ENCODE data around the gene LRP1. TPM values are rescaled to one million over a fixed set of nuclear protein-coding genes. Genes with fewer than 3 reads are reported as not detected.
"Not testable (repeated sequence)": the region's sequence is repeated elsewhere in the genome, so short reads cannot be mapped to it uniquely, and the experiment has no call there.

LRP1 gene
- polyA plus RNA-seq, 4 donors: 65.3 to 234 (median 81.0) TPM

- peak in 1 of 4 donors; percentile 48 for DNase-seq (ENCODE audit: low read depth in 4 of 4, low spot score in 3 of 4)
Measured at GRCh38 chr12:57110104-57111030, 17.9 kb upstream of the LRP1 start.

- DNase-seq (ENCODE audit: low read depth in 4 of 4, low spot score in 3 of 4): peak in 2 of 4 donors; percentile 65 to 66
Measured at GRCh38 chr12:57111031-57111734, 17.1 kb upstream of the LRP1 start, which contains the start of gene STAT6. Gene STAT6 (minus strand): TSS chr12:57111362. CDS start chr12:57108278, 3,084 bp downstream.

GRCh38 chr12:57112492-57113294, 15.6 kb upstream of the LRP1 start:
- no peak for DNase-seq (ENCODE audit: low read depth in 4 of 4, low spot score in 3 of 4)

DNA sequence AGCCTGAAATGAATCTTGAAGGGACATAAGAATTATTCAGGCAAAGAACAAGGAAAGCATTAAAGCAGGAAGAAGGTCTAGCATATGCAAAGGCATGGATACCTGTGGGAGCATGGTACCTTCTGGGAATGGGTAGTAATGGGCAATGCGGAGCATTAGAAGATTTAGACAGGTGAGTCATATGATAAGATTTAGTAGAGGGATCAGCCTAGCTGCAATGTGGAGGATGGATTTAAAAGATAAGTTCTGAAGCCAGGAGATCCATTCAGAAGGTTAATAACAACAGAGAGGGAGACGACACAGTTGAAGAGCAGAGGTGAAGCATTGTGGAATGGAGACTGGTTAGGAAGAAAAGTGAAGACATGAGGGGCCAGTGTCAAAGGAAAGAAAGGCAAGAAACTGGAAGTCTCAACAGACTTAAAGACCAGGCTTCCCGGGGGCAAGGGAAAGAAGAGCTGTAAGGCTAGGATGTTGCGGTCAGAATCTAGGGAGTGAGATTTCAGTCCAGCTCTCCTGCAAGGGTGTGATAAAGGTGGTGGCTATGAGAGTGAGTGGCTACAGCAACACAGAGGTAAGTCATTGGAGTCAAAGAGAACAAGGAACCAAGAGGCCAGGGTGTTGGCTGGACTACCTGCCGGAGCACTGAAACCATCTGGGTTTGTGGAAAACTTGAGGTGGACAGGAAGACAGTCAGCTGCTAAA, 11.6 kb upstream of the LRP1 start:
- DNase-seq (ENCODE audit: low read depth in 4 of 4, low spot score in 3 of 4): no peak

DNA sequence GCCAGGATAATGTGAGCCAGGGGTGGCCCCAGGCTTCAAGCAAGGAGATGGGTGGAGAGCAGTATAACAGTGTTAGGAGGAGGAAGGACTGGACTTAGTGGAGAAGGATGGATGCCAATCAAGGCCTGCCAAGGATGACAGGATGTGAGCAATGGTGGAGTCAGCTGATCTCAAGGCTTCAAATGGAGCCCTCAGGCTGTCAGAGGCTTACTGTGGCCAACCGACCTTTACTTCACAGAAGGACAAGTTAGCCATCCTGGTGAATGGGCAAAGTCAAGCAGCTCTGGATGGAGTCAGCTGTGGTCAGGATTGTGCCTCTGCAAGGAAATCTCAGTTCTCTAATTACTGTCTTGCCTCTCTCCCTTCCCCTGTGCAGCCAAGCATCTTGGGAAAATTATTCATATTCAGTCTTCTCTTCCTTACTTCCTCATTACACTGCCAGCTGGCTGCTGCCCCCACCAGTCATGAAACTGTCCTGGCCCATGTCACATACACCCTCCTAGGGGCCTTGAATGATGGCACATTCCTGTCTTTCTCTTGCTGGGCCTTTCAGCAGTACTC, 9.5 kb upstream of the LRP1 start:
- no peak for DNase-seq (ENCODE audit: low read depth in 4 of 4, low spot score in 3 of 4)

GRCh38 chr12:57119294-57120085, 8.8 kb upstream of the LRP1 start:
- DNase-seq (ENCODE audit: low read depth in 4 of 4, low spot score in 3 of 4): no peak

DNA sequence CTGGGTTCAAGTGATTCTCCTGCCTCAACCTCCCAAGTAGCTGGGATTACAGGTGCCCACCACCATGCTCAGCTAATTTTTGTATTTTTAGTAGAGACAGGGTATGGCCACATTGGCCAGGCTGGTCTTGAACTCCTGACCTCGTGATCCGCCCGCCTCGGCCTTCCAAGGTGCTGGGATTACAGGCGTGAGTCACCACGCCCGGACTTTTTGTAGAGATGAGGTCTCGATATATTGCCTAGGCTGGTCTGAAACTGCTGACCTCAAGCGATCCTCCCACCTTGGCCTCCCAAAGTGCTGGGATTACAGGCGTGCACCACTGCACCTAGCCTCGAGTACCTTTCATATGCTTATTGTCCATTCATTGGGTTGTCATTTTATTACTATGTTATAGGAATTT, 7.6 kb upstream of the LRP1 start:
- not testable (repeated sequence) for DNase-seq (ENCODE audit: low read depth in 4 of 4, low spot score in 3 of 4)

GRCh38 chr12:57123813-57124212, 4.5 kb upstream of the LRP1 start:
- no peak for DNase-seq (ENCODE audit: low read depth in 4 of 4, low spot score in 3 of 4)

- no peak for DNase-seq (ENCODE audit: low read depth in 4 of 4, low spot score in 3 of 4)
Measured at GRCh38 chr12:57124261-57124877, 3.9 kb upstream of the LRP1 start.

- no peak for DNase-seq (ENCODE audit: low read depth in 4 of 4, low spot score in 3 of 4)
Measured at GRCh38 chr12:57126061-57126460, 2.2 kb upstream of the LRP1 start.

DNA sequence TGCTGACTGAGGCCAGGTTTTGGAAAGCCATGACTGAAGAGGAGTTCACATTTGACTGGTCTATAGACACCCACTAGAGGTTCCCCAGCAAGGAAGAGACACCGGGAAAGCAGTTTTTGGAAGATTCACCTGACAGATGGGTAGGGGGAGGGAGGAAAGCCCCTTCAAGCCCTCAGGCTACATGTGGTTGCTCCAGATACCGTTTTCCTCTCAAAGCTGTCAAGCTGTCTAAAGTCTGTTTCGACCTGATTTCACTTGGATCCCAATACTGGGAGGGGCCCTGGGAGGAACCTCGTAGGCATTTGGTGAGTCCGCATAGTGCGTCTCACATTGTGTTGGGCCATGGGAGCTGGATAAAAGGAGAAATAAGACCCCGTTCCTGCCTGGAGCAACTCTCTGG, 1.7 kb upstream of the LRP1 start:
- DNase-seq (ENCODE audit: low read depth in 4 of 4, low spot score in 3 of 4): no peak

GRCh38 chr12:57127101-57127725, 1.1 kb upstream of the LRP1 start:
- DNase-seq (ENCODE audit: low read depth in 4 of 4, low spot score in 3 of 4): no peak

DNA sequence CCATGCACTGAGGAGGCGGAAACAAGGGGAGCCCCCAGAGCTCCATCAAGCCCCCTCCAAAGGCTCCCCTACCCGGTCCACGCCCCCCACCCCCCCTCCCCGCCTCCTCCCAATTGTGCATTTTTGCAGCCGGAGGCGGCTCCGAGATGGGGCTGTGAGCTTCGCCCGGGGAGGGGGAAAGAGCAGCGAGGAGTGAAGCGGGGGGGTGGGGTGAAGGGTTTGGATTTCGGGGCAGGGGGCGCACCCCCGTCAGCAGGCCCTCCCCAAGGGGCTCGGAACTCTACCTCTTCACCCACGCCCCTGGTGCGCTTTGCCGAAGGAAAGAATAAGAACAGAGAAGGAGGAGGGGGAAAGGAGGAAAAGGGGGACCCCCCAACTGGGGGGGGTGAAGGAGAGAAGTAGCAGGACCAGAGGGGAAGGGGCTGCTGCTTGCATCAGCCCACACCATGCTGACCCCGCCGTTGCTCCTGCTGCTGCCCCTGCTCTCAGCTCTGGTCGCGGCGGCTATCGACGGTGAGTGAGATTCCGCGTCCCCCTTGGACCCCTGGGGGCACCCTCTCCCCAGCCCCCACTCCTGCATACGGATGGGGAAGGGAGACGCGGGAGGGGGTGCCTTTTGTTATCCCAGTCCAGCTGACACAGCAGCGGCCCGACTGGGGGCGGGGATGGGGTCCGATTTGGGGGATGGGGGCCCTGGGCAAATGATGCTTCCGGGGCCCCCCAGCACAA, 400 bp downstream of the LRP1 start:
- no peak for DNase-seq (ENCODE audit: low read depth in 4 of 4, low spot score in 3 of 4)

GRCh38 chr12:57129321-57129842, 1.1 kb downstream of the LRP1 start:
- no peak for DNase-seq (ENCODE audit: low read depth in 4 of 4, low spot score in 3 of 4)

DNA sequence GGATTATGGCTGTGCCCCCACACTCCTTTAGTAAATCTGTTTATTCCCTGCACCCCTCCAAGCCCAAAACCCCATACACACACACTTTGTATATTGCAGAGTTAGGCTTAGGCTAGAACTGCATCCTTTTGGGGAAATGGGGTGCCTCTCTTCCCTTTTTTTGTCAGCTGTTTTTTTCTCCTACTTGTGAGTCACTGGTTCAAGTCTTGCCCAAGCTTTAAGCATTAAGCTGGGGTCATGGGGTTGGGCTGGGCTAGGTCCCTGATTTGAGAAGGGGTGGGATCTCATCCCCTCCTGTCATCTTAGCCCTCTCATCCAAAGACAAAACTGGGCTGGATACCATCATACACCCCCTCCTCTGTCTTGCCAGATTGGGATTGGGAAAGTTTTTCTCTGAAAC, 1.6 kb downstream of the LRP1 start:
- no peak for DNase-seq (ENCODE audit: low read depth in 4 of 4, low spot score in 3 of 4)

- no peak for DNase-seq (ENCODE audit: low read depth in 4 of 4, low spot score in 3 of 4)
Measured at GRCh38 chr12:57130941-57131340, 2.7 kb downstream of the LRP1 start.

All from left renal pelvis (tissue), 4 donors.